ENCODE results near the gene GPR68.
A peak's percentile ranks its signal among the peaks of the same experiment; 100 is the strongest.
"Not testable (repeated sequence)": the region's sequence is repeated elsewhere in the genome, so short reads cannot be mapped to it uniquely, and the experiment has no call there.

GPR68 gene

GRCh38 chr14:91252871-91253794 is 8.6 kb upstream of the GPR68 start:
- peak in 1 of 2 experiments; percentile 61 for DNase-seq

- DNase-seq, result peak in 1 of 2 experiments; percentile 57
Measured at GRCh38 chr14:91250912-91251311, 6.4 kb upstream of the GPR68 start.

GRCh38 chr14:91249841-91250616 is 5.5 kb upstream of the GPR68 start:
- DNase-seq, result peak; percentile 97 to 99

- DNase-seq, result peak; percentile 69 to 81
Measured at GRCh38 chr14:91246051-91246852, 1.7 kb upstream of the GPR68 start.

GRCh38 chr14:91245616-91246015 is 1.1 kb upstream of the GPR68 start:
- not testable (repeated sequence) for DNase-seq

GRCh38 chr14:91245029-91245428 is 525 bp upstream of the GPR68 start:
- DNase-seq, result no peak

GRCh38 chr14:91243074-91243471 is 1.4 kb downstream of the GPR68 start:
- DNase-seq, result no peak

- DNase-seq, result no peak
Measured at GRCh38 chr14:91242635-91243034, 1.9 kb downstream of the GPR68 start.

- no peak for DNase-seq
Measured at GRCh38 chr14:91241863-91242262, 2.6 kb downstream of the GPR68 start.

GRCh38 chr14:91238661-91239060 is 5.8 kb downstream of the GPR68 start:
- no peak for DNase-seq

GRCh38 chr14:91238085-91238484 is 6.4 kb downstream of the GPR68 start:
- no peak for DNase-seq

- no peak for DNase-seq
Measured at GRCh38 chr14:91237219-91237618, 7.3 kb downstream of the GPR68 start.

GRCh38 chr14:91235841-91236240 is 8.7 kb downstream of the GPR68 start:
- DNase-seq, result no peak

GRCh38 chr14:91234791-91235114 is 9.8 kb downstream of the GPR68 start:
- DNase-seq, result no peak

GRCh38 chr14:91233936-91234790 is 10.3 kb downstream of the GPR68 start:
- DNase-seq, result no peak

- DNase-seq, result no peak
Measured at GRCh38 chr14:91232603-91233002, 11.9 kb downstream of the GPR68 start.

- peak; percentile 87 to 89 for DNase-seq
Measured at GRCh38 chr14:91232052-91232451, 12.5 kb downstream of the GPR68 start.

GRCh38 chr14:91231446-91231845 is 13.1 kb downstream of the GPR68 start:
- no peak for DNase-seq

GRCh38 chr14:91230397-91231035 is 14.0 kb downstream of the GPR68 start:
- peak in 1 of 2 experiments; percentile 28 for DNase-seq

- no peak for DNase-seq
Measured at GRCh38 chr14:91229743-91230200, 14.7 kb downstream of the GPR68 start.

GRCh38 chr14:91229005-91229382 is 15.5 kb downstream of the GPR68 start:
- no peak for DNase-seq
